Measurements from ENCODE around the gene FBXO31.
A peak's percentile ranks its signal among the peaks of the same experiment; 100 is the strongest.
"Not testable (repeated sequence)": the region's sequence is repeated elsewhere in the genome, so short reads cannot be mapped to it uniquely, and the experiment has no call there.

FBXO31 gene

DNA sequence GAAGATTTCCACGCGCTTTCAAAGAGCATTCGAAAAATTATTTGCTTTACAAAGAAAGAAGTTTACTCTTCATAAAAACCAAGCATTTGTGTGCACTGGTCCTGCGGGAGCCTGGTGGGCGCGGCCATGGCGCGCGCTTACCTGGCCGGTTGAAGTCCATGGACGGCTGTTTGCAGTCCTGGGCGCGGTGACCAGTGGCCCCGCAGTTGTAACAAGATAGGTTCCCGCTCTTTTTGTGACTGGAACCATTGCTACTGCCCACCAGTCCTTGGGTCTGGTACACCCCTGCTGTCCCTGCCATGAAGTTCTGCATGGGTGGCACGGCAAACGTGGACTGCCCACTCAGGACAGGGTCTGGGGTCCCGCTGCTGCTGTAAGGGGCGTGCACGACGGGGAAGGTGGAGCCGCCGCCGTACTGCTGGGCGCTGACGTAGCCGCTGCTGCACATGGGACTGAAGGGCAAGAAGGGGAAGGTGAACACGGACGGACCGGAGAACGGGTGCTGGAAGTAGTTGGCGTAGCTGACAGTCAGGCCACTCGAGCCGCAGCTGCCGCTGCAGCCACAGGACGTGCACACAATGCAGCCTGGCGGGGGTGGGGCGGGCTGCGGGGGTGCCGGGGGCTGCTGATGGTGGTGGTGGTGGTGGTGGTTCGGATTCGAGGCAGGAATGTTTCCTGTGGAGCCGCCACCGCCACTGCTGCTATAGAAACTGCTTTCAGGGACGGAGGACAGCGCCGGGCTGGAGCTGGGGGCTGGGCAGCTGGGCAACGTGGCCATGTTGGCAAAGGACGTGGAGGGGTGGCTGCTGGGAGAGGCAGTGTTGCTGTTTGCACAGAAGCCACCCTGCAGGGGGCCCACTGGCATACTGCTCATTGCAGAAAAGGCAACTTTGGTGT lies 28.0 kb upstream of the FBXO31 start:
- no peak for DNase-seq

DNA sequence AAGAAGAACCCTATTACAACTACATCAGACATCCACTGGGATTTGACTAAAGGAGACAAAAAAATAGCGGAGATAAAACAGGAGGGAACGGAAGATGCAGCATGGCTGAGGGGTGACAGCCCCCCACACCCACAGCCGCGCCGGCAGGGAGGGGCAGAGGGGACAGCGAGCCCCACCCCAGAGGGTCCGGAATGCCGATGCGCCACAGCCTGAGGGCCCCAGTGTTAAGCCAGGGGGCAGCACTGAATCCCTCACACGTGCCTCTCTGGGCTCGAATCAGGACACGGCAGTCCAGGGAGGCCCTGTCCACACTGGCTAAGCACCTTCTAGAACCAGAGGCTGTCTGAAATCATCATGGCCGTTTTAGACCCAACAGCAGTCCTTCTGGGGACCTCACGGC lies 27.4 kb upstream of the FBXO31 start:
- no peak for DNase-seq

DNA sequence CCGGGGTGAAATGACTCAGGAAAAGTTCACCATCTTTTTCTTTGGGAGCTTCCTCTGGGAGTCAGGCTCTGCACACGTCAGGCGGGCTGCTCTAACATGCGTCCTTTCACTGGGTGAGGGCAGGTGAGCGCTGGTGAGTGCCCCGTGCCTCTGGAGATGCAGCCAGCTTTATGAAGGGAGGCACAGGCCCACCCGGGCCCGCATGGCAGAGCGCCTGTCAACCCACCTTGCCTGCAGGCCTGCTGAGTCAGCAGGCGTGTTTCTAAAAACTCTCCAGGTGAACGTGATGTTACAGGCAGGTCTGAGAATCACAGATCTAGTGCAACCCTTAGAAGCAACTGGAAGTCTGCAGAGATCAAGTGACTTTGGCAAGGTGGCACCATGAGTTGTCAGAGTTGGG lies 27.0 kb upstream of the FBXO31 start:
- no peak for DNase-seq

DNA sequence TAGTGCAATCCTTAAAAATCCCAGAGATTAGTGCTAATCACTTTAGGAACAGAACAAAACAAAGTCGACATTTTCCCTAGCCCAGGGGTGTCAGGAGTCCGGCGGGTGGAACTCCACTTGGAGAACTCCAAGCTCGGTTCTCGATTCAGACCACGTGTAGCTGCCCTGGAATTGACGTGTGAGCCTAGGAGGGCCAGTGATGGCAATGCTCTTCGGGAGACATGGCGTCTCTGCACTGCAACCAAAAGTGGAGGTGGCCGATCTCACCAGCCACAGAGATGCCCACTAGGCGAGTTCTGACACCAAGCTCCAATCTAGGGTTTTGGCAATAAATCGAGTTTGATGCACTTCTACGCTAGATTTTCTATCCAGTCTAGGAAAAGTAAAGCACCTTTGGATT lies 26.2 kb upstream of the FBXO31 start:
- DNase-seq: no peak

DNA sequence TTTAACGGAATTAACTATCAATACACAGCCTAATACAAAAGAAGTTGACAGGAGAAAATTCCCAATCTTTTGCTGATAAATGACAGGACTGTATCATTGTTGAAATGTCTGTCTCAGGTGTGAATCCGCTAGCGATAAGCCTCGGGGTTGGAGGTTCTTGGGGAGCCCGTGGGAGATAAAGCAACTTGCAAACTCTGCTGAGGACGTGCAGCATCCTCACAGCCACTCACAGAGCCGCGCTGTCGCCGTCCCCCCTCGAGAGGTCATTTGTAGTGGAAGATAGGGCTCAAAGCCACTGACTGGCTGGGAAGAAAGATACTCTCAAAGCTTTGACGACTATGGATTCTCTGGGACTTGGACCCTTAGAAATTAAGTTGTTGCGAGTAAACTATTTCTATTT lies 25.6 kb upstream of the FBXO31 start:
- DNase-seq: no peak

DNA sequence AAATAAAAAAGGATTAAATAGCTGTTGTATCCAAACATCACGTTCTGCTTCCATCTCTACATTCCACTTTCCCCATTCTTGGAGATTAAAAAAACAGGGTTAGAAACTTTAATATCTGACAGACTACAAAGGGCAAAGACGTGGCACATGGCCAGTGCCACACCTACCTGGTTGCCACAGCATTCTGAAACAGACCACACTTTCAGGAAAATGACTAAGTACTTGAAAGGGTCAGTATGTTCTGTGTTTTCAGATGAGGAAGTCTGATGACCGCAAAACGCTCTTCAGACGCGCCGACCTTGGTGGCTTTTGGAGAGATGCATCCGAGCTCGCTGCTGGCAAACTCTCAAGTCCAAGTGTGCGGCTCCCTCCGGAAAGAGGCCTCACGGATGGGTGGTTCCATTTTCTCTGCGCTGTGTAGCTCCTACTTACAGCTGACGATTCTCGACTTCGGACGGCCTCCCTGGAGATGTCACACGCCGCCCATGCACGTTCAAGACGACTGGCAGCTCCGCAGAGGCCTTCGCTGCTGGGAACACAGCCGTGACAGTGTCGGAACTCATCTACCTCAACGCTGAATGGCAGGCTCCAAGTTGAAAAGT lies 24.0 kb upstream of the FBXO31 start:
- no peak for DNase-seq

DNA sequence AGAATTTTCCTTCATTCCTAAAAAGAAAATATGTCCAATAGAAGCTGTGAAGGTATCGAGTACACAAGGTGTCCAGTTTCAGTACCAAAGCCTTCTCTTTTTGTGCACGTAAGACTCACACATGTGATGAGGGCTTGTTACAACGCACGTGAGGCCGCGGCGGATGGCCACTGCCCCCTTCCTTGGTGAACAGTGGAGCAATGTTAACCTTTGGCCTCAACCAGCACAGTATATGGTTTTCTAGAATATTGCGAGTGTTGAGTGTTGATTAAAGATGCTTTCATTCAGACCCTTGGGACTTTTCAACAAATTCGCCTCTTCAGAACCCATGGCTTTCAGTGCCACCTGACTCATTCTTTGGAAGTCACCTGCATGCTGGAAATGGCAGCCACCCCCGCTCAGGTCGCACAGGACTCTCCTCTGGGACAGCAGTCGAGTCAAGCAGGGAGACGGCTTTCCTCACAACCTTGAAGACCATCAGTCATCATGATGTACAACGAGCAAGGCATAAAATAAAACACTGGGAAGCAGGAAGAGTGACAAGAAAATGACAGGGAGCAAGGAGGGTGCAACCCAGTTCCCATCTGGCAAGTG lies 23.0 kb upstream of the FBXO31 start:
- DNase-seq: no peak

DNA sequence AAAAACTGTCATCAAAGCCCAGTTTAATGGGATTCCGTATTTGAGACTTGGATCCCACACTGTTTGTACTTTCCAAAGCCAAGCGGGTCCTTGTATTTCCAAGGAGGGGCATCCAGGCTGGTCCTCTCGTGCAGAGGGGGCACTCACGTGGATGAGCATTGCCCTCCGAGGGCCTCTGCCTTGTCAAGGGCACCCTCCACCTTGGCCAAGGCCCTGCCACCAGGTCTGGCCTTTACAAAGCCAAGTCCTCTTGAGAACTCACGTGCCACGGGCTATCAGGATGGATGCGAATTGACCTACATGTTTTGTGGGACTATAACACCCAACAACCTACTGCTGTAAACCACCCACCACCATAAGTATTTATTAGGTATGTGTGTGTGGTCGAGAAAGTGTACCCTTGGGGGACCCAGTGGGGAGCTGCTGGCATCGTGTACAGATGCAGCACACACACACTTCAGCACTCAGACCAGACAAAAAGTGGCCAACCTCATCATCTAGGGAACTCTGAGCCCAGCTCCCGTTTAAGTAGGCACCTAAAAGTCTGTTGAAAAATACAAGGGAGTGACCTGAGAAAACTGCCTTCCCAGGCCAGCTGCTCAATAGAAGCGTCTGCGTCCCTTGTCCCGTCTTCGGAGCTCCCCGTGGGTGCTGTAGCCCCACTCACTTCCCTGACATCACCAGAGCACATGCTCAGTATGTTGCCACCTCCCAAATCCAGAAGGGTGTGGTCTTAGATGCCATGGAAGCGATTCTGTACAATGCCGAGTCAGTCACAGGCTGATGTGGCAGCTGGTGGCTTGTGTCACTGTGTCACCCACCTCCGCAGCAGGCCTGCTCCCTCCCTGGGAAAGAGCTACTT lies 21.4 kb upstream of the FBXO31 start:
- DNase-seq: no peak

DNA sequence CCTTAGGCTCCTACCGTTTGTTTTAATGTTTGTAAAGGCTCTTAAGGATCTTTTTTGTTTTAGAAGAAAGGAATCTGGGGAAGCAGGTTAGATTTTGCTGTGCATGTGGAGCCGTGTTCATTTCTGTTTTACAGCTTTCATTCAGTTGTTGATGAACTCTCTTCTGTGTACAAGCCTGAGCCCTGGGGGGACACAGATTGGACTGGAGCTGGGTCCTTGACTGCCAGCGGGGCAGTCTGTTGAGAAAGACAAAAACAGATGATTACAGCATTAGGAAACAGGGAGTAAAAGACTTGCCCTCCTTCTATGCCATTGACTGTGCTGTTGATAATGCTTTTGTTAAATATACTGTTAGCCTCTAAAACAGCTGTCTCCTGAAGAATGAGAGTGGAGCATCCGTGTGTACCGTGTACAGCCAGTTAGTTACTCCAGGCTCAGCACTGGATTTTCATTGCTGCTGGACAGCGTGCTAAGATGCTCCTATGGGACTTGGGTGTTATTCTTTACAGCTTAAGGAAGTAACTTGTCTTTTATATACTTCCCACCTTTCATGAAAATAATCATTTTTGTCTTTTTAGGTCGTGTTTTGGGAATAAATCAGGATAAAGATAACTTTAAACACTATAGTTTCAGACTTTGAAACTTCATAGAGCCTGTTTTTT lies 11.7 kb upstream of the FBXO31 start:
- DNase-seq: no peak

DNA sequence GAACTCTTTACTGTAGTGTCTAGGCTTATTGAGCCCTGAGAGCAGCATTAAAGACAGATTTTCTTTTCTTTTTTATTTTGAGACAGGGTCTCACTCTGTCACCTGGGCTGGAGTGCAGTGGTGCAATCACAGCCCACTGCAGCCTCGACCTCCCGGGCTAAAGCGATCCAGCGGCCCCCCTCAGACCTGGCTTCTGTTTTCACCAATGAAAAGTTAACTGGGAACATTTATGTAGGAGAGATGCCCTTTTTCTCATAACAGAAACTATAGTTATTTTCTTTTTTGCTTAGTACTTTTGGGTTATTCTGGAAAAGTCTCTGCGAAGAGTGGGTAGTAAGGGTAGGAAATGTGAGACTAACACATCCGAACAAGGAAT lies 10.1 kb upstream of the FBXO31 start:
- no peak for DNase-seq

DNA sequence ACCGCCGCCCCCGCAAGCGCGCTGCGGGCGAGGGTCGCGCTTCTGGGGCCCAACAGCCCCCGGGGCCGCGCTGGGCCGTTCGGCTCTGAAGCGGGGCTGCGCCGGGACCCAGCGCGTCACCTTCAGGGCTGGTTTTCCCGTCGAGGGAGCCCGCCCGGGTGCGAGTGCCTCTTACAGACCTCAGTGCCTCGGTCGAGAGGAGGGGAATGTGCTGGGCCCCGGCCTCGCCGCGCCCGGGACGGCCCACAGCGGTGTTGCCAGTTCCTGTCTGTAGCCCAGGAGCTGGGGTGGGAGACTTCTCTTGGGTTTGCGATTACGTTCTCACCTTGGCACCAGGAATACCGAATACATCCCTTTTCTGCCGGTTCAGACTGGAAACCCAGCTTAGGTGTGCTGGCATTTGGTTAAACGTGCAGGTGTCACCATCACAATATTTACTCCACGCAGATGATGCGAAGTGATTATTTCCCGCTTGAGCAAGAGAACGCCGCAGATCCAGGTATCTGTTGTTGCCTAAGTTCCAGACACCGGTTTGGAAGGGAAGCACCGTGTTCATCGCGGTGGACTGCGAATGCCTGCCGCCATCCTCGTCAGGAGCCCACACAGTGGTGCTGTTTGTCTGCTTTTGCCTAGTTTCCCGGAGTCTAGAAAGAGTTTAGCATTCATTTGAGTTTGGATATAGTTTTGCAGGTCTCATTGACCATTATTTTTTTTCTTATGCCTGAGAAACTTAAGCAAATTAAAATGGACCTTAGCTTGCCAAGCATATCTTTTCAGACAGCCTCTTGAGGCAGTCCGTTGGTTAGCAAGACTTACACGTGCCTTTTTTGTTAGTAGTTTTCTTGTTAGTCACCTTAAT lies 9.5 kb upstream of the FBXO31 start:
- peak; percentile 37 for DNase-seq

DNA sequence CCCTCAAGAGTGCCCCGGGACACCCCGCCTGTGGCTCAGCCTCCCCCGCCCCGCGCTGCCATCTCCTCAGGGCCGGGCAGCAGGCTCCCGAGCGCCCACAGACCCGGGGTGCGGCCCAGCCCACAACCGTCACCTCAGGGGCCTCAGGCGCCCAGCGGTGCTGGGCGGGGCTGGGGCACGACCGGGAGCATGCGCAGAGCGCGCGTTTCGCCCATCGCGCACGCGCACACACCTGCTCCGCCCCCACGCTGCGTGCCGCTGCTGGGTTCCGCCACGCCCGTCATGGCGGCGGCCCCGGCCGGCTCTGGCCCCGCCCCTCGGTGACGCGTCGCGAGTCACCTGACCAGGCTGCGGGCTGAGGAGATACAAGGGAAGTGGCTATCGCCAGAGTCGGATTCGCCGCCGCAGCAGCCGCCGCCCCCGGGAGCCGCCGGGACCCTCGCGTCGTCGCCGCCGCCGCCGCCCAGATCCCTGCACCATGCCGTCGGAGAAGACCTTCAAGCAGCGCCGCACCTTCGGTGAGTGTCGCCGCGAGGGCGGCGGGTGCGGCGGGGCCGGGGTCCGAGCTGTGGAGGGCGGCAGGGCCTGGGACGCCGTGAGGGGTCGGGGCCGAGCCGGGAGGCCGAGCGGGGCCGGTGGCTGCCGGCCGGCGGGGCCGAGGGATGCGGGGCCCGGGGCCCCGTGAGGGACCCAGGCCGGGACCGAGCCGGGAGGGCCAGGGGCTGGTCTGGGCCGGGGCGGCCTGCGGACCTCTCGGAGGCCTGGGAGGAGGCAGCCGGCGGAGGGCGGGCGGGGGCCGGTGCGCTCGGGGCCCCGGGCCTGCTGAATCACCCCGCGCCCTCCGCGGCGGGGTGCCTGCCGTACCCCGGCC lies 8.6 kb upstream of the FBXO31 start, which contains the start of gene MAP1LC3B:
Gene MAP1LC3B, plus strand, starts transcription at position 387 of the 871 bp plus-strand sequence. Its CDS starts 92 bp downstream, at position 479.
- DNase-seq: peak; percentile 97

DNA sequence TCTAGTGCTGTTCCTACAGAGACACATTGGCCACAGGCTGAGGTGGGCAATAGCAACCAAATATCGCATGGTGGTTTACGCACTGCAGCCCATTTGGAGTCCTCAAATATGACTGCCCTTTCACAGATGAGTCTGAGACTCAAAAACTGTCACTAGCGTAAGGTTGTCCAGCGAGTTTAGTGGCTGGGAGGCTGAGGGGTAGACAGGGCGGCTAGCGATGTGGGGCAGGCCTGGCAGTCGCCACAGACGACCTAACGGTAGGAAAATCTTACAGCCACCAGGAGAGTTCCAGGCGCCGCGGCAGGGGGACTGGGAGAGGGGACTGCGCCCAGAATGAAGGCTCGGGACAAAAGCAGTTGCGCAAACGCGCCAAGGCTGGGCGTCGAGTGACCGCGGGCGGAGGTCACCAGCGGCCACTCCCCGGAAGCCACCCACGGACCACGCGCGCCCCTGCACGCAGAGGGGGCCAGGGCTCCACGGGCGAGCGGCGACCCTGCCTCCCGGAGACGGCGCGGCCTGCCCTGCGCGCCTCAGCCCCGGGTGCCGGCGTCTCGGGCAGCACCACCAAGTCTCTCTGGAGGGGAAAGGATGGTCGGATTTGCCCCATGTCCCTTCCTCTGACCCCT lies 7.9 kb upstream of the FBXO31 start:
- no peak for DNase-seq

DNA sequence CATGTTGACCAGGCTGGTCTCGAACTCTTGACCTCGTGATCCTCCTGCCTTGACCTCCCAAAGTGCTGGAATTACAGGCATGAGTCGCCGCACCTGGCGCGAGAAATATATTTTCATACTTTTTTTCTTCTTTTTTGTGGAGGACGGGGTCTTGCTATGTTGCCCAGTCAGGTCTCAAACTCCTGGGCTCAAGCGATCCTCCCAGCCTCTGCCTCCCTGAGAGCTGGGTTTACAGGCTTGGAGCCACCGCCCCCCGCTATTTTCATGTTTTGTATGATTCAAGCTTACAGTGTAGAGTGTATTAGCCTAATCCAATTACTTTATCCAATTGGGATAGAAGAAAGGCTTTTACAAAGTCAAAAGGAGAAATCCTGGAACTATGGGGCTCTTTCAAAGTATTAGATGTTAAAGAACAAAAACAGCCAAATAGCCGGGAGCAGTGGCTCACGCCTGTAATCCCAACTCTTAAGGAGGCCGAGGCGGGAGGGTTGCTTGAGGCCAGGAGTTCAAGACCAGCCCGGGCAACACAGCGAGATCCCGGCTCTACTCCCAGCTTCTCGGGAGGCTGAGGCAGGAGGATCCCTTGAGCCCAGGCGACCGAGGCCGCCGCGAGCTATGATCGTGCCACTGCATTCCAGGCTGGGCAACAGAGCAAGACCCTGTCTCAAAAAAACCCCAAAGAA lies 7.2 kb upstream of the FBXO31 start:
- DNase-seq: no peak

DNA sequence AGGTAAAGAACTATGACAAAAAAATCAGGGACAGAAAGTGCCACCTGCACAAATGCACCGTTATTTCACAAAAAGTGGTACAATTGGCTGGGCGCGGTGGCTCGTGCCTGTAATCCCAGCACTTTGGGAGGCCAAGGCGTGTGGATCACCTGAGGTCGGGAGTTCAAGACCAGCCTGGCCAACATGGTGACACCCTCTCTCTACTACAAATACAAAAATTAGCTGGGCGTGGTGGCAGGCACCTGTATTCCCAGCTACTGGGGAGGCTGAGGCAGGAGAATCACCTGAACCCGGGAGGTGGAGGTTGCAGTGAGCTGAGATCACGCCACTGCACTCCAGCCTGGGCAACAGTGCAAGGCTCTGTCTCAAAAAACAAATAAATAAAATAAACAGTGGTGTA lies 6.3 kb upstream of the FBXO31 start:
- not testable (repeated sequence) for DNase-seq

DNA sequence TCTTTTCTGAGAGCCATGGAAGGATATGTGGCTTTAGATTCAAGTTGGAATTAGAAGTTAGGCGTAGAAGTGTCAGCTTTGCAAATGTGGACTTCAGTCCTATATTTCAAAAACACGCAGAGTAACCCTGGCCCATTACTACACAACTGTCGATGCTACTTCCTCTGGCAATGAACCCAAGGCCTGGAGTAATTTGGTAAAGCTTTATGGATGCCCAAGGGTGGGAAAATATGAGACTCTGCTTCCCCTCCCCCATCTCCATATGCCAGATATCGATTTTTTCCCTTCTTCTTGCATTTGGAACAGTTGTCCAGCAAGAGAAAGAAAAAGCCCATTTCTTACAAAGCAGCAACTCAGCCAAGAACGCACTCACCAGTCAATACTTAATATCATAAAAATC lies 5.7 kb upstream of the FBXO31 start:
- no peak for DNase-seq

DNA sequence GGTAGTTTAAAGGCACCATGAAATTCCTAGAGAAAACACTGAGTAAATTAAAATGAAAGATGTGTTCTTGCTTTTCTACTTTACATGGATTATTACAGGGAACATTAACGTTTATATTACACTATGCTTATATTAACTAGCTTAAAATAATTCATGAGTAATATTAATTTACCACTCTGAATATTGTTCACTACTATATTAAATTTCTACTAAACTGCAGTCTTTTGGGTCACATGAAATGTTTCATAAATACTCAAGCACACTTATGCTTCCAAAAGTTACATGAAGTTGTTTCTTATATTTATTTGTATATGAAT lies 5.2 kb upstream of the FBXO31 start:
- no peak for DNase-seq

DNA sequence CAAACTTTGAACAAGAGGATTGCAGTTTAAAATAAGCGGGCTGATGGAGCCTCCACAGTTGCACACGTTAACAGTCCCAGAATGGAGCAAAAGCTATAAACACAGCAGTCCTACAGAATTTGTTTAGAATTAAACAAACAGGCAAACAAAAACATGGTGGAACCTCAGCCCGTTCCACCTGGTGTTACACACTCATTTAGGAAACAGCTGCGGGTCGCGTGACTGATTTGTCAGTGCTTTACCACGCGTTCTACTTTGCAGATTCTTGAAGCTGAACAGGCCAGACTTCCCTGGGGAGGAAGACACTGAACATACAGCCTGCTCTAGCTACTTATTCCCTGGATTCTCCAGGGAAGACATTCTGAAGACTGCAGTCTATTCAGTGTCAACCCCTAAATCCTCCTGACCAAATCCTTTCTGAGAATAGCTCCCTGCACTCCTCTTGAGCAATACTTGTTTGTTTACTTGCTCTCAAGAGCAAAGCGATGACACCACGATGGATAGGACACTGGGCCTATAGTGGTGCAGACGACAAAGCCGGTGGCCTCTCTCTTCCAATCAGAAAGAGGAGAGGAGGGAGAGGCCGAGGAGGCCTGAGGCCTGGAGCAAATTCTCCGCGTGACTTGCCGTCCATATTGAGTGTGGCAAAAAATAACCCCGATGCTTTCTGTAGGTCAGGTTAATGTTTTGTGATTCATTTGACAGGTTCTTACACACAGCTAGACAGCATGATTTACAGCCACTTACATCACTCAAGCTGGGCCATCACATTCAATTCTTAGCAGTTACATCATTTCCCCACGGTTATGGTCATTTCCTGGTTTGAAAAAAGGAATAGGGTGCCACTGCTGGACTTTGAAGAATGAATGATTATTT lies 4.6 kb upstream of the FBXO31 start:
- peak; percentile 79 for DNase-seq

DNA sequence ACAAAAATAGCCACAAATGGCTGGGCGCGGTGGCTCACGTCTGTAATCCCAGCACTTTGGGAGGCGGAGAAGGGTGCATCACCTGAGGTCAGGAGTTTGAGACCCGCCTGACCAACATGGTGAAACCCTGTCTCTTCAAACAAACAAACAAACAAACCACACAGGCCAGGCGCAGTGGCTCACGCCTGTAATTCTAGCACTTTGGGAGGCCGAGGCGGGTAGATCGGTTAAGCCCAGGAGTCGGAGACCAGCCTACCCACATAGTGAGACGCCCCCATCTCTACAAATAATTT lies 1.2 kb upstream of the FBXO31 start:
- DNase-seq: not testable (repeated sequence)

All from activated CD4-positive, alpha-beta T cell treated with anti-CD3 and anti-CD28 coated beads, Interleukin-2, amount 50 U/mL, for 1 hour (primary cell).